ACHN (cell line): Measurements from ENCODE around the gene ZNF619.

ENCODE experiments used
- DNase-seq: peaks from one replicate; pipeline ENCODE4 v3.0.0-alpha.2; 2015
- in situ Hi-C: cut with HindIII; loops from 2 replicates; pipeline ENCODE4 v1.10.0; 2017; ENCODE audit warnings: low sequenced_read_pairs, low pct_ligation_motif_present, low pct_unique_long_range_greater_than_20kb

The ZNF619 gene

GRCh38 chr3:40521254-40521653 is 44.3 kb downstream of the ZNF619 start:
- in situ Hi-C loops = no loop called here

DNA sequence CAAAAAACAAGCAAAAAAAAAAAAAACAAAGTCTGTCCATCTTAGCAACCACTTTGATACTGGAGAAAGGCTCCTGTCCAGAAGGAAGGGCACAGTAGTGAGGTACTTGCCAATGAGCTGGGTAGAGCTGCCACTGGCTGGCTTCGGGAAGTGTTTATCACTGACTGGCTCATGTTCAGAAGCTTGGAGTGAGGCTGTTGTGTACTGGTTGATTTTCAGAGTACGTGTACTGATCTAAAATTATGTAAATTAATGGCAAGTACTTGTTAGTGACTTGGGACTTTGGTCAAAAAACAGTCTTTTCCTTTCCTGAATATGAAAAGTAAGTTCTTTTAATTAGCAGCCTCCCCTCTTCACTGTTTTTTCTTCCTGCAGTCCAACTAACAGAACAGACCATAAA is 46.9 kb downstream of the ZNF619 start:
- no peak for DNase-seq

More at GRCh38 chr3:40521254-40521653, 44.3 kb downstream of the ZNF619 start:
- DNase-seq = no peak

DNA sequence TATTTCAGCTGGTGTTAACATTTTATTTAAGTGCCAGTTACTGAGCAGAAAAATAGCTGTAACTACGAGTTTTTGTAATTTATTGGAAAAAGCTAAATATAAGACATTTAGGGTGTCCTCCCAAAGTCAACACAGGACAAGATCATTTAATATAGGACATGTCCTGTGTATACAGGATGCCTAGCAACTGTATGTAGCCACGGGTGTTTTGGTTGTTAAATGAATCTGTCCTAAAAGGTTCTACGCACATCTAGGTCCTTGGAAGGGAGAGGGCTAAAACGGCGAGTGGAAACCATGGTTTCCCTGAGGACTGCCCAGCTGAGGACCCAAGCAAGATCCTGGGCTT is 47.3 kb downstream of the ZNF619 start:
- DNase-seq = peak; percentile 7
- in situ Hi-C loops = no loop called here

More for the DNA sequence above, 46.9 kb downstream of the ZNF619 start:
- in situ Hi-C loops = no loop called here

DNA sequence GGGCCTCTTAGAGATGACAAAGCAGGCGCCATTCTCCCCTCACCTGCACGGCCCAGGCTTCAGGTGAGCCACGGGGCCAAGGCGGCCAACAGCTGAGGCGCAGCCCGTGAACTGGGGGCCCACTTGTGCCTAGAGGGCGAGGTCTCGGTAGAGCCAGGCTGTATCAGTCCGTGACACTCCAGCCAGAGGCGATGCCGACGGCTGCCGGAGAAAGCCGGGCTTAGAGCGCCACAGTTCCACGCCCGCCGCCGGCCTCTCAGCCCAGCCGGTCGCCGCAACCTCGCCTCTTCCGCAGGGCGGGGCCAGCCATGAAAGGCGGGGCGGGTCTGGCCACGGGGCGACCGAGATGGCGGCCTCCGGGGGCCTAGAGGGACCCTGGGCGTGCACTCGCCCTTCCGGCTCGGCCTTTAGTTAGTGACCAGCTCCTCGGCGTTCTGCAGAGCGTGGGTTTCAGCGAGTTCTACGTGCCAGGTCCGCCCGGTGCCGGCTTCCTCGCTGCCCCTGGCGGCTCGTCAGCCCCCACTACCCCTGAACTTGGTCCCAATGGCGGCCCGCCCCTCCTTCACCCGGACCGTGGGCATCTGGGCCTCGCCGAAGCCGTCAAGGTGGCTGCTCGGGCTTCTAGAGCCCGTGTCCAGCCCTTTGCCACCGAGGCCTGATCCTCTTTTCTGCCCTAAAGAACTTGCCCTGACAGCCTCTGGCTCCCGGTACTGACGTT is 47.8 kb downstream of the ZNF619 start, which contains the start of gene ZNF621:
TSS of gene ZNF621 (plus strand) at position 393 of the 718 bp plus-strand sequence. CDS start 881 bp downstream, outside the sequence.
- in situ Hi-C loops = no loop called here
- peak; percentile 77 for DNase-seq

DNA sequence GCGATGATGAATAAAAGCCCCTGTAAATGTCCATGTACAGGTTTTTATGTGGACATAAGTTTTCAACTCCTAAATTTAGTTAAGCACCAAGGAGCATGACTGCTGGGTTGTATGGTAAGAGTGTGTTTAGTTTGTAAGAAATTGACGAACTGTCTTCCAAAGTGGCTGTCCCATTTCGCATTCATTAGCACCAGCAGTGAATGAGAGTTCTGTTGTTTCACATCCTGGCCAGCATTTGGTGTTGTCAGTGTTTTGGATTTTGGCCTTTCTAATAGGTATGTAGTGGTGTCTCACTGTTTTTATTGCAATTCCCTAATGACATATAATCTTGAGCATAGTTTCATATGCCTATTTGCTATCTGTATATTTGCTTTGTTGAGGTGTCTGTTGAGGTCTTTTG is 51.5 kb downstream of the ZNF619 start:
- no peak for DNase-seq
- in situ Hi-C loops = no loop called here

DNA sequence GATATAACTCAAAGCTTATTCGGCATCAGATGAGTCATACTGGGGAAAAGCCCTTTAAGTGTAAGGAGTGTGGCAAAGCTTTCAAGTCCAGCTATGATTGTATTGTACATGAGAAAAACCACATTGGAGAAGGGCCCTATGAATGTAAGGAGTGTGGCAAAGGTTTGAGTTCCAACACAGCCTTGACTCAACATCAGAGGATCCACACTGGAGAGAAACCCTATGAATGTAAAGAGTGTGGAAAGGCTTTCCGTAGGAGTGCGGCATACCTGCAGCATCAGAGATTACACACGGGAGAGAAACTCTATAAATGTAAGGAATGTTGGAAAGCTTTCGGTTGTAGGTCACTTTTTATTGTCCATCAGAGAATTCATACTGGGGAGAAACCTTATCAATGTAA is 55.3 kb downstream of the ZNF619 start:
- in situ Hi-C loops = no loop called here
- peak; percentile 4 for DNase-seq

- in situ Hi-C loops = no loop called here
- no peak for DNase-seq
Observed at GRCh38 chr3:40534283-40534682, 57.4 kb downstream of the ZNF619 start.
